ENCODE data around the gene PDYN. TPM values are rescaled to one million over a fixed set of nuclear protein-coding genes. Genes with fewer than 3 reads are reported as not detected.

PDYN gene
- total RNA-seq, 1 experiment from 2014 or later: not detected

DNA sequence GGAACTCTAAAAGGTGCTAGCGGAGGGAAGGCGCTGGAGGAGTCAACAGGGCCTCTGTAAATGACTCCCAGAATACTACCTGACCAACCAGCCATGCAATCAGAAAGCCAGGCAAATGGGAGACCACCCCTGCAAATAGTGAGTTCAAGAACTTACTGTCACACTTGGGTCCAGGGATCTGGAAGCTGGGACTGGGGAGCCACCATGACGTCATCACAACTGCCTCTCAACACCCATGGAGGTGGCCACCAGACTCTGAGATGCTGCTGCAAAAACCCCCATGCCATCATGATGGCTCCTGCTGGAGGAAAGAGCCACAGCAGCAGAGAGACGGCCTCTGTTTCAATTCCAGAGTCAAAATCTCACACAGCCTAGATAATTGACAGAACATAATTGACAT is 8.5 kb upstream of the PDYN start:
- H3K27me3 ChIP-seq: no peaks in the 10 kb centered on the region; the same call in 1 of the 2 replicates
- no peak for DNase-seq

DNA sequence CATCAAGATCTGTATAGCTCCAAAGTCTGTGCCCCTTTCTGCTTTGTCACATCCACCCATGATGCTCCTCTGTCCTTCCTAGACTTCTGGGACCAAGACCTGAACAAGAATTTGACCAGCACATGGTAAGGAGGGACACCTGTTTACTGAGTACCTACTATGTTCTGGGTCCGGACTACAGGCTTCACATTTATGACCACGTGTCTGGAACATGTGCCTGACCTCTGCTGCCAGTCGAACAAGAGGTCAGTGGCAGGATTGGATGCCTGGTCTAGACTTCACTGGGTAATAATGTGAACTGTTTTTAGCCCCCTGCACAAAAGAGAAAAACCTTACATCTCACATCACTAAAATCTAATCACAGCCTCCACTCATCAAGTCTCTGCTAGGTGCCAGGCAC is 7.3 kb upstream of the PDYN start:
- no peak for DNase-seq
- no peaks in the 10 kb centered on the region for H3K36me3 ChIP-seq
- H3K4me1 ChIP-seq: no peaks in the 10 kb centered on the region
- no peaks in the 10 kb centered on the region for H3K9me3 ChIP-seq (replicated peaks)
- no peaks in the 10 kb centered on the region; the same call in 1 of the 2 replicates for H3K27me3 ChIP-seq
- H3K4me3 ChIP-seq: no peak overlapping the region
- H3K27ac ChIP-seq: no peak overlapping the region

More for the DNA sequence above, 8.5 kb upstream of the PDYN start:
- no peak overlapping the region for H3K4me3 ChIP-seq
- no peaks in the 10 kb centered on the region for H3K4me1 ChIP-seq
- H3K36me3 ChIP-seq: no peaks in the 10 kb centered on the region
- H3K27ac ChIP-seq: no peak overlapping the region
- no peaks in the 10 kb centered on the region for H3K9me3 ChIP-seq (replicated peaks)

- Histone ChIP-seq H3K27ac (no peak overlapping the region), H3K27me3 (peaks cover 3% of the 10 kb centered on the region; the same call in 1 of the 2 replicates), H3K36me3 (no peaks in the 10 kb centered on the region), H3K4me3 (no peak overlapping the region), H3K4me1 (no peaks in the 10 kb centered on the region), H3K9me3 (replicated peaks) (no peaks in the 10 kb centered on the region)
- DNase-seq: no peak
Observed at GRCh38 chr20:2000285-2000684, 6.4 kb upstream of the PDYN start.

- Histone ChIP-seq H3K9me3 (replicated peaks) (no peaks in the 10 kb centered on the region), H3K4me1 (no peaks in the 10 kb centered on the region), H3K36me3 (no peaks in the 10 kb centered on the region), H3K27ac (no peak overlapping the region), H3K4me3 (no peak overlapping the region), H3K27me3 (peaks cover 15% of the 10 kb centered on the region)
- no peak for DNase-seq
Observed at GRCh38 chr20:1998715-1999114, 4.9 kb upstream of the PDYN start.

- H3K27me3 ChIP-seq: peaks cover 15% of the 10 kb centered on the region
- no peaks in the 10 kb centered on the region for H3K9me3 ChIP-seq (replicated peaks)
- H3K27ac ChIP-seq: no peak overlapping the region
- H3K4me1 ChIP-seq: no peaks in the 10 kb centered on the region
- H3K36me3 ChIP-seq: no peaks in the 10 kb centered on the region
- H3K4me3 ChIP-seq: no peak overlapping the region
- no peak for DNase-seq
Observed at GRCh38 chr20:1998193-1998520, 4.3 kb upstream of the PDYN start.

GRCh38 chr20:1997483-1998192 is 3.8 kb upstream of the PDYN start:
- H3K4me1 ChIP-seq: no peaks in the 10 kb centered on the region
- no peaks in the 10 kb centered on the region for H3K9me3 ChIP-seq (replicated peaks)
- DNase-seq: no peak

DNA sequence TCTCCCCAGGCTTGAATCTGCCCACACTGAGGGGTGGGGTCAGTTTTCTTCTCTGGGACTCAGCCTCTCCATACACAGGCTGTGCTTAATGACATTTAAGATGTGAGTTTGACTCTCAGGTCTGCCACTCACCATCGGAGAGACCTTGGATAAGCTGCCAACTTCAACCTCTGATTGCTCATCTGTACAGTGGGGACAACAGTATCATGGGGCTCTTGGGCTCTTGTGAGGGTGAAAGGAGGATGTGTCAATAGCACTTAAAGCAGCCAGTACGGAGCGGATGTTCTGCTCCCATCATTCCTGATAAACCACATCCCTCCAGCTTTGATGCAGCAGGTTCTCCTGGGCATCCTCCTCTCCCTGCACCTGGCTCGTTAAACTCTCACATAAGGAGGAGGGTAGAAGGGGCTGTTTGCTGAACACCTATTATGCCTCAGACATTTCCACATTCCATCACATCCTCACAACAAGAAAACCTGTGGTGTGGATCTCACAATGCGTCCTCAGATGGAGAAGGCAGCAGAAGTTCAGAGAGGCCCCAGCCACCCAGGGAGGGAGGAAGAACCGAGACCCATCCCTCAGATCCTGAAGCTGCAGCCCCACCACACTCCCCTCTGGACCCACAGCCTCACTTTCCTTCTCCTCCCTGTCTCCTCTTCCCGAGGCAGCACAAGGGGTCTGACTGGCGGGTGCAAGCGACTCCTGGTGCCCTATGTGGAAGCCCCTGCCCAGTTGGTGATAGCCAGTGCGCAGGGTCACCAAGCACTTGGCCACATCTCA is 1.9 kb upstream of the PDYN start:
- Histone ChIP-seq H3K27me3 (peaks cover 23% of the 10 kb centered on the region), H3K36me3 (no peaks in the 10 kb centered on the region), H3K4me1 (no peaks in the 10 kb centered on the region), H3K27ac (no peak overlapping the region), H3K4me3 (no peak overlapping the region), H3K9me3 (replicated peaks) (no peaks in the 10 kb centered on the region)
- DNase-seq: no peak

More at GRCh38 chr20:1997483-1998192, 3.8 kb upstream of the PDYN start:
- H3K36me3 ChIP-seq: no peaks in the 10 kb centered on the region
- no peak overlapping the region for H3K27ac ChIP-seq
- no peak overlapping the region for H3K4me3 ChIP-seq
- peaks cover 15% of the 10 kb centered on the region for H3K27me3 ChIP-seq

DNA sequence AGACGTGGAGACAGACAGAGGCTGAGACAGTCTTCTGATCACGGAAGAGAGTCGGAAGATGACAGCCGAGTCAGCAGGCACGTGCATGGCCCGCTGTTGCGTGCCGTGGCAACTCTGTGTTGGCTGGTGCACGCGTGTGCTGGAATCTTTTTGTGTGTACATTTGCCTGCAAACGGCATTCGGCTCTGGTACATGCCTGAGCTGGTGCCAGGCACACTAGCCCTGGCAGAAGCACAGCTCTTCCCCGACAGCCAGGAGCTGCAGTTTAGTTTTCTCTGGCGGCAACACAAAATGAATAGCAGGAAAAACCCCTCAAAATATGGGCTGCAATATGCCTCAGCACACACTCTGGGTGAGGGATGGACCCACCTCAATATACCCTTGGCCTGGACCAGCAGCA is 769 bp upstream of the PDYN start:
- Histone ChIP-seq H3K27ac (no peak overlapping the region), H3K9me3 (replicated peaks) (no peaks in the 10 kb centered on the region), H3K4me1 (no peaks in the 10 kb centered on the region), H3K36me3 (no peaks in the 10 kb centered on the region), H3K4me3 (no peak overlapping the region), H3K27me3 (peaks cover 26% of the 10 kb centered on the region)
- DNase-seq: no peak

DNA sequence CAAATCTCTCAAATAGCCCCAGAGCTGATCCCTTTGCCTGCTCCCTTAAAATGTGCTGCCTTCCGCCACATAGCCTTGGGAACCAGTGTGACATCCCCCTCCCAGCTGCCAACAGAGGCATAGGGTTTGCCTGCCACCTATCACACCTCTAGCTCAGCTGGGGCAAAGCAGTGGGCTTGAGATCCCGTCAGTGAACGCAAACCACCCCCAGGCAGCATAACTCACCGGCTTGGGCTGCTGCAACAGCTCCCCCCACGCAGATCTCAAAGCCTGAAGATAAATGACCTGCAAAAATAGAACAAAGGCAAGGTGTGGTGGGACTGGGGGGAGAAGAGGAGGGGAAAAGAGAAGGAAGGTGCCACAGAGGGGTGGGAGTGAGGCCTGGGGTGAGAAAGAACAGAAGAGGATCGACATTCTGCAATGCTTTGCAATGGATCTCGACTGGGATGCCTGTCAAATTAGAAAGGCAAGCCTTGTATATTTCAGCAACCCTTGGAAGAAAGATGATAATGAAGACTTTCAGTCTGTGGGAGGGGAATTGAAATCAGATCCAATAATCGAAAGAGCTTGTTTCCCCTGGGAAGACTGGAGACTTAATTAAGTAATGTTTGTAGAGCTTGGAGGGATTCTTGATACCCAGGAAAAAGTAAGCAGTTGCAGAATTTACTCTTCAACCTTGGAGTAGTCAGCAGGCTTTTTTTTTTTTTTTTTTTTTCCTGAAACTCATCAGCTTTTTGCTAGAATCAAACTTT is 1.3 kb downstream of the PDYN start:
- Histone ChIP-seq H3K9me3 (replicated peaks) (no peaks in the 10 kb centered on the region), H3K4me1 (no peaks in the 10 kb centered on the region), H3K36me3 (no peaks in the 10 kb centered on the region), H3K27ac (no peak overlapping the region), H3K27me3 (peaks cover 41% of the 10 kb centered on the region), H3K4me3 (no peak overlapping the region)
- DNase-seq: no peak

DNA sequence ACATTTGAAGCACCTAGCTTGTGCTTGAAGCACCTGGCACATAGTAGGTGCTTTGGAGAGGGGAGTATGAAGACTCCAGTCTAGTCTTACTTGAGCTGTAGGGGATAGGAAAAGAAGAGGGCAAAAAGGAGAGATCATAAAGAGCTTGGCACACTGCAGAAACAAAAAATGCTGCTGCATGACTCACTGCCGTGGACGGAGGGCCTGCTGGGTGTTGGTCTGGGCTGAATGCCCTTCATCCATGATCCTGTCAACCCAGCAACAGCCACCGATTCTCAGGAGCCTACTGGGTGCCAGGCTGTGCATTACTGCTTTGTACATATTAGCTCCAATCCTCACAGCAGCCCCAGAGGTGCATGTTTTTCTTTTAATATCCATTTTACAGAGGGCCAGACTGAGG is 6.0 kb downstream of the PDYN start:
- Histone ChIP-seq H3K4me1 (no peaks in the 10 kb centered on the region), H3K36me3 (no peaks in the 10 kb centered on the region), H3K27ac (no peak overlapping the region), H3K4me3 (no peak overlapping the region), H3K27me3 (peaks cover 32% of the 10 kb centered on the region), H3K9me3 (replicated peaks) (no peaks in the 10 kb centered on the region)
- no peak for DNase-seq

DNA sequence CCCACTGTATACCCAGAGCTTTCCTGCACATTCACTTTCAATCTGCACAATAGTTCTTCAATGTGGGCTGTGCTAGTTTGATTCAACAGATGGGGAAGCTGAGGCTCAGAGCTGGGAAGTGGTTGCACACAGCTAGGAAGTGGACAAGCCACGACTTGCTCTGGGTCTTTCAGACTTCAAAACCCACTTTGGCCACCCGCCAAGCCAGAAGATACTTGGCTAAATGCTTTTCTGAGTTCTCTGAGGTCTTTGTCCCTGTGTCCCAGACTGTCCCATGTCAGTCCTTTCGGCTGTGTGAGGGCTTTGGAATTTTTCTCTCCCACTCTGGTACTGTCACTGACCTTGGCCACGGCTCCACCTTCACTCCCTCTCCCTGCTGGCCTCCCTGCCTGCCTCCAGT is 10.6 kb downstream of the PDYN start:
- H3K27ac ChIP-seq: no peak overlapping the region
- no peak overlapping the region for H3K4me3 ChIP-seq
- no peaks in the 10 kb centered on the region for H3K36me3 ChIP-seq
- peaks cover 15% of the 10 kb centered on the region for H3K27me3 ChIP-seq
- H3K9me3 ChIP-seq (replicated peaks): no peaks in the 10 kb centered on the region
- DNase-seq: no peak
- no peaks in the 10 kb centered on the region for H3K4me1 ChIP-seq

- Histone ChIP-seq H3K36me3 (no peaks in the 10 kb centered on the region), H3K27me3 (peaks cover 8% of the 10 kb centered on the region), H3K27ac (no peak overlapping the region), H3K9me3 (replicated peaks) (no peaks in the 10 kb centered on the region), H3K4me3 (no peak overlapping the region), H3K4me1 (no peaks in the 10 kb centered on the region)
- no peak for DNase-seq
Observed at GRCh38 chr20:1982686-1983085, 11.2 kb downstream of the PDYN start.

GRCh38 chr20:1979106-1979778 is 14.6 kb downstream of the PDYN start:
- no peaks in the 10 kb centered on the region for H3K36me3 ChIP-seq
- H3K27me3 ChIP-seq: no peaks in the 10 kb centered on the region
- no peak overlapping the region for H3K27ac ChIP-seq
- DNase-seq: no peak
- no peaks in the 10 kb centered on the region for H3K9me3 ChIP-seq (replicated peaks)
- H3K4me1 ChIP-seq: no peaks in the 10 kb centered on the region
- no peak overlapping the region for H3K4me3 ChIP-seq

DNA sequence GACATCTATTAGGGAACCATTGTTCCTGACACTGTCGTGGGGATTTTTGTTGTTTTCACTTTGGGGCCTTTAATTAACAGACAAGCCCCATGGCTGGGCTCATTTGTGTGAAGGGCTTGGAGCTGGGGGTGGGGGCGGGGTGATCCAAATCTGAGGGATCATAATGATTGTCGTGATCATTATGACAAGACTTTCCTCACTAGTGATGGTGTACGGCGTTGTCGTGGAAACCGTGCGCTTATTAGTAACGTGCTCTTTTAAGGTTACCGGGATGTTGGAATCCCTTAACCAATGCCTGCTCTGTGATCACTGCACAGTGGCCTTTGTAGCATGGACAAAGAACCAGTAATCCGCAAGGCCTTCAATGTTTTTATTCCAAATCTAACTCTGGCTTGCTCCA is 18.6 kb downstream of the PDYN start:
- Histone ChIP-seq H3K9me3 (replicated peaks) (no peaks in the 10 kb centered on the region), H3K4me3 (no peak overlapping the region), H3K4me1 (no peaks in the 10 kb centered on the region), H3K27ac (no peak overlapping the region), H3K27me3 (peaks cover 15% of the 10 kb centered on the region; the same call in 1 of the 2 replicates), H3K36me3 (no peaks in the 10 kb centered on the region)
- no peak for DNase-seq
